Activated CD4-positive, alpha-beta T cell treated with anti-CD3 and anti-CD28 coated beads, Interleukin-2, amount 50 U/mL, for 1 hour (primary cell): ENCODE data around the gene DNM2.
"Not testable (repeated sequence)": the region's sequence is repeated elsewhere in the genome, so short reads cannot be mapped to it uniquely, and the experiment has no call there.

ENCODE experiments used
- DNase-seq: peaks from one replicate; pipeline ENCODE4 v3.0.0-alpha.2; 2020

The DNM2 gene

DNA sequence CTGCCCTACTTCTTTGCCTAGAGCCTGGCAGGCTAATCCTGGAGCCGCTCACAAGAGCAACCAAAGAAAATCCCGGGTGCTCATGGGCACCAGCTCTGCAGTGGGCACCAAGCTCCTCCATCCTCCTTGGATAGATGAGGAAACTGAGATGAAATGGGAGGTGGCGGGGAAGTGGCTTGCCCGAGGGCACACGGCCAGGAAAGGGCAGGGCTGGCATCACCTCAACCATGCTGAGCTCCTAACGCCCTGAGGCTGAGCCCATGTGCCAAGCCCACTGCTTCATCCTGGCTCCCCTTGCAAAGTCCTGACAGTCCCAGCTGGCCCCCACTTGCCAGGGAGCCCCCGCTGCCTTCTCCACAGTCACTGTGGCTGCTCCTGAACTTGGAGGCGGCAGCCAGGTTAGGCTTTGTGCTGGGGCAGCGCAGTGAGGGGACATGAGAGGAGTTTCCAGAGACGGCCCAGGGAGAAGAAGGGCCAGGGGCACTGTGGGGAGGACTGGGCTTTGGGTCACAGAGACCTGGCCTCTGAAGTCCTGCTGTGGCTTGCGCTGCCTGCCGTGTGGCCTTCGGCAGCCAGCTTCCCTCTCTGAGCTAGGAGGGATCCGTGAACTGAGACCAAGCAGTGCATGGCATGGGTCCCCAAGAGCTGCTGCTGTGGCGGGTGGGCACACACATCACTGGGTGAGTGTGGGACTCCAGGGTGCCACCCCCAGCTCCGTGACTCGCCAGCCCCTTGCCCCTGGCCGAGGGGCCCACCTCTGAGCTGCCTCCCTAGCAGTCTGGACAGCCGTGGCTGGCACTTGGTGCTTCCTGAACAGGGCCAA is 100.6 kb downstream of the DNM2 start:
- DNase-seq = no peak

DNA sequence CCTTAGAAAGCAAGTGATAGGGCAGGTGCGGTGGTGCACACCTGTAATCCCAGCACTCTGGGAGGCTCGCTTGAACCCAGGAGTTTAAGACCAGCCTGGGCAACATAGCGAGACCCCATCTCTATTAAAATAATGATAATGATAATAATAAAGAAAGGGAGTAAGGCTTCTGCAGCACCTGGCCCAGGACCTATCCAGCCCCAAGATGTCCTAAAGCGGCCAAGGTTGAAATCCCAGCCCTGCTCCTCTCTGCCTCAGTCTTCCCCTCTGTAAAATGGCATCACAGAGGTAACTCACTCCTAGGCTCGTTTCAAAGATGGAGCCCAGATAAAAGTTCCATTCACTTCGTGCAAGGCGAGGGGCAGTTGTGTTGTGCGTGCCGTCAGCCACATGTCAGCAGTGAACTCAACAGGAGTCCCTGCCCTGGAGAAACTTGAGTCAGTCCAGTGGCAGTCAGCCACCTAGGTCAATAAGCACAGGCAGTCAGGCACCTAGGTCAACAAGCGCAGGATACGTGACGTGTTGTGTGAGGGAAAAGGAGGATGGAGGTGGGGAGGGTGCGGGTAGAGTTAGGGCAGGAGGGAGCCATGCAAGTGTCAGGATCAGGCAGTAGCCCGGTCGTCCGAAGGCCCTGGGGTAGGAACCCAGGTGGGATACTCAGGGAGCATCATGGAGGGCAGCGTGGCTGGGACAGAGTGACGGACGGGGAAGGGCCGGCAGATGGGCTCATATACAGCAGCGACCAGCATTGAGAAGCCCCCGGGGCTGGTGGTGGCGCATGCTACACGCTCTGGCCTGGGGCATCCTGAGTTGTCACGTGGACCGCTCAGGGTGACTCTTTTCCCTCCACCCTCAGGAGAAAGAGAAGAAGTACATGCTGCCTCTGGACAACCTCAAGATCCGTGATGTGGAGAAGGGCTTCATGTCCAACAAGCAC is 101.5 kb downstream of the DNM2 start:
- DNase-seq = no peak

DNA sequence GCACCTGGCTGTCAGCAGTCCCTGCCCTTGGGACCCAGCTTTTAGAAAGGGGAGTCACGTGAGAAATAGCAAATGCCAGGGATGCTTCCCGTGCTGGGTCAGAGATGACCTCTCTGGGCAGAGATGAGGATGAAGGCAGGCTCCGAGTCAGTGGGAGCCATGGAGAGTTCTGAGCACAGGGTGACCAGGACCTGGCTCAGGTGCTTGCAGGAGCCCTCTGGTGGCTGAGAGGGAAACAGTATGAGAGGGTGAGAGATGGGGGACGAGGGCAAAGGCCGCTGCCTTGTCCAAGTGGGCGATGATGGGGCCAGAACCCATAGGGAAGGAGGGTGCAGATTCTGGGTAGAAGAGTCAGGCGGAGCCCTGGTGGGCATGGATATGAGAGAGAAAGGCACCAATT is 102.3 kb downstream of the DNM2 start:
- no peak for DNase-seq

- DNase-seq = no peak
Measured at GRCh38 chr19:10823690-10824089, 105.8 kb downstream of the DNM2 start.

DNA sequence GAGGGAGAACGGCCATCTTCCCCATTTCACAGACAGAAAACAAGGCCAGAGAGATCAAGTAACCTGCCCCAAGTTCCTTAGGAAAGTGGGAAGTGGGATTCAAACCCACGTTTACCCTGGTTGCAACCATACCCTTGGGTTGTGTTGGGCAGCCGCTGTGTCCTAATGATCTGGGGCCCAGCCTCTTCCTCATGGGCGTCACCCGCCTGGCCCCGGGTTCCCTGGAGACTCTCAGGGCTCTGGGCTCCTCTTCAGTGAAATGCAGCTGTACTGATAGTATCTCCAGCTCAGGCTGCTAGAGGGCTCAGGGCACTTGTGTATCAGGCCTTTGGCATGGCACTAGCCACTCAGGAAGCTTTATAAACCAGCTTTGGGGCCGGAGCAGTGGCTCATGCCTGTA is 108.4 kb downstream of the DNM2 start:
- no peak for DNase-seq

GRCh38 chr19:10826846-10827245 is 109.0 kb downstream of the DNM2 start:
- DNase-seq = no peak

DNA sequence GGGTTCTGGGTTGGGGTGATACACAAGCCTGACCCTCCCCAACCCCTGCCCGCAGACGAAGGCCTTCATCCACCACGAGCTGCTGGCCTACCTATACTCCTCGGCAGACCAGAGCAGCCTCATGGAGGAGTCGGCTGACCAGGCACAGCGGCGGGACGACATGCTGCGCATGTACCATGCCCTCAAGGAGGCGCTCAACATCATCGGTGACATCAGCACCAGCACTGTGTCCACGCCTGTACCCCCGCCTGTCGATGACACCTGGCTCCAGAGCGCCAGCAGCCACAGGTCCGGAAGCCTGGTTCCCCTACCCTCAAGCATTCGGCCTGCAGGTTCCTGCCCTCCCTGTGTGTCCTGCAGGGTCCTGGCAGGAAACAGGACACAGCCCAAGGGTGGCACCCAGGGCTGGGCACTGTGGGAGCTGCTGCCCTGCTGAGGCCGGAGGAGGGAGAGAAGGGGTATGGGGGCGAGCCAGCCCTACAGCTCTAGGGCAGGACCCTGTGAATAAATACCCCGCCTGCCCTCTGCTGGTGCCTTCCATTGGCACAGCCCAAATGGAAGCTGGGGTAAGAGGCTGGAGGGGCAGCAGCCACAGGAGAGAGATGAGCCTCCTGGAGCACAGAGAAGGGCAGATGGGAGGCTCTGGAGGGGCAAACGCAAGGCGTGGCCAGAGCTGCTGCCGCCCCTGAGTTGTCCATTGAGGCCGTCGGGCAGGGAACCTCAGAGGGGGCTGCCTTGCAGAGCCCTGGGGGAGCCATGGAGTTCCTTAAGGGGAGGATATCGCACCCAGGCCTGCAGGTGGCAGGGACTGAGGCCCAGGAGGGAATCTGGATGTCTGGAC is 111.3 kb downstream of the DNM2 start:
- no peak for DNase-seq

- DNase-seq = no peak
Measured at GRCh38 chr19:10829967-10830366, 112.1 kb downstream of the DNM2 start.

DNA sequence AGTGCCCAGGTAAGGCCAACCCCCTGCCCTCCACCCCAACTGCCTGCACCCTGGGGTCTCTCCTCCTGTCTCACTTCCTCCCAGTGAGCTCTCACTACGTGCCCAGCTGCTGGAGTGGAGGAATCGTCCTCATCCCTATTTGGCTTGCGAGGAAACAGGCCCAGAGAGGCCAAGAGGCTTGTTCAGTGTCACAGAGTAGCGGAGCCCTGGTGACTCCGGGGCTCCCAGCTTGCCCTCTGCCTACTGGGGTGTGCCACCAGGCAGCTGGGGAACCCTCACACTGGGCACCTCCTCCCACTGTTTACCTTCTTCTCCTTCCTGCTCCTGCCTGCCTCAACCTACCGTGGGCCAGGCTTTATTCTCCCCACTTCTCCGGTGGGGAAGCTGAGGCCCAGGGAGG is 112.5 kb downstream of the DNM2 start:
- no peak for DNase-seq

- DNase-seq = no peak
Measured at GRCh38 chr19:10830931-10831779, 113.3 kb downstream of the DNM2 start.

- DNase-seq = no peak
Measured at GRCh38 chr19:10831987-10832938, 114.4 kb downstream of the DNM2 start.

GRCh38 chr19:10832939-10833296 is 115.0 kb downstream of the DNM2 start:
- no peak for DNase-seq

DNA sequence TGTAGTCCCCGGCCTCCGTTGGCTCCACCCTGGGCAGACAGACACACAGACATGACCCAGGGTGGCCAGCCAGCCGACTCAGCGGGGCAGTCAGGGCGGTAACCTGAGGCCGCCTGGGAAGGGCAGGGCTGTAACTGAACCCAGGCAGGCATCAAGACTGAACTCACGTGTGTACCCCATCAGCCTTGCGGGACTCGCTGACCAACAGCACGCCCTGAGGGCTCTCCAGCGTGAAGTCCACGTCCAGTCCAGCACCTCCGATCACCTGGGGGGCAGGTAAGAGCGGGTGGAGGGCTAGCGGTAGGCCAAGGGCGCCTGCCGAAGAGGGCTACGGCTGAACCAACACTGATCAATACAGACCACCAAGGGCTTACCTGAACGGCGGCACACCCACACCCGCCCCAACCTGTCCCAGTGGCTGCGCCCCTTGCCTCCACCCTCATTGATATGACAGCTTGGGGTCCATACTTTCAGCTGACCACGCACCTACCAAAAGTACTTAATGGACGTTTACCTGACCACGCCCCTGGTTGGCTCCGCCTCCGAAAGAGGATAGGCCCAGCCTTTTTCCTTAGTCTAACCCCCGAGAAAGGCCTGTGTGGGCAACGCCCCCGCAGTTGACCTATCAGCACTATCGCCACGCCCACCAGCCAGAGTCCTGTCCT is 117.3 kb downstream of the DNM2 start:
- no peak for DNase-seq

DNA sequence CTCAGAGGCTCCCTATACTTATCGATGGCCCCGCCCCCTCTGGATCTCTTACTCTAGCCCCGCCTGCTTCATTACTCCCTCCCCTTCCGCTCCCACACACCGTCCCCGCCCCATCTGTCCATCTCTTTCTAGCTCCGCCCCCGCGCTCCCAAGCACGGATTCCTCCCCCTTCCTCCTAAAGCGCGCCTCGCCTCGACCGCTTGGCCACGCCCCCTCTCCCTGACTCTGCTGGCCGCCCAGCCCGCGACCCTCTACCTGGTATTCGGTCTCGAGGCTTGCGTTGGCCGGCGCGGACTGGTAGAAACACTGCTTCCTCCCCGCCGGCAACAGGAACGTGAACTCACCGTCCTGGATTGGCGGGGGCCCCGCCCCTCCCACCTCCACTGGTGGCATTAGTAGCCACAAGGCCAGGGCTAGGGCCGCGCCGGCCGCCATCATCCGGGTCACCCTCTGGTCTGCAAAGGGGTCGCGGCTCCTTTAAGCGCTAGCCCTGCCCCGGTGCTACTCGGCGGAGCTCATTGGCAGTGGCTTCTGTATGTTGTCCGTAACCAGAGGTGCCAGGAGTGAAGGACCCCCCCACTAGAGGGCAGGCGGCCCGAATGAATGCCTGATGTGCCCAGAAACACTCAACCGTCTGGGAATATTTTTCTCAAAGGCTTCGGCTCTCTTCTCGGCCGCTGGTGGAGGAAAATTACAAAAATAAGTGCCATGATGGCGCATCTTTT is 118.0 kb downstream of the DNM2 start, which contains the start of gene TMED1:
Gene TMED1 (minus strand): TSS at position 459 of the 725 bp plus-strand sequence. CDS start 21 bp downstream, at position 438.
- peak; percentile 97 for DNase-seq

DNA sequence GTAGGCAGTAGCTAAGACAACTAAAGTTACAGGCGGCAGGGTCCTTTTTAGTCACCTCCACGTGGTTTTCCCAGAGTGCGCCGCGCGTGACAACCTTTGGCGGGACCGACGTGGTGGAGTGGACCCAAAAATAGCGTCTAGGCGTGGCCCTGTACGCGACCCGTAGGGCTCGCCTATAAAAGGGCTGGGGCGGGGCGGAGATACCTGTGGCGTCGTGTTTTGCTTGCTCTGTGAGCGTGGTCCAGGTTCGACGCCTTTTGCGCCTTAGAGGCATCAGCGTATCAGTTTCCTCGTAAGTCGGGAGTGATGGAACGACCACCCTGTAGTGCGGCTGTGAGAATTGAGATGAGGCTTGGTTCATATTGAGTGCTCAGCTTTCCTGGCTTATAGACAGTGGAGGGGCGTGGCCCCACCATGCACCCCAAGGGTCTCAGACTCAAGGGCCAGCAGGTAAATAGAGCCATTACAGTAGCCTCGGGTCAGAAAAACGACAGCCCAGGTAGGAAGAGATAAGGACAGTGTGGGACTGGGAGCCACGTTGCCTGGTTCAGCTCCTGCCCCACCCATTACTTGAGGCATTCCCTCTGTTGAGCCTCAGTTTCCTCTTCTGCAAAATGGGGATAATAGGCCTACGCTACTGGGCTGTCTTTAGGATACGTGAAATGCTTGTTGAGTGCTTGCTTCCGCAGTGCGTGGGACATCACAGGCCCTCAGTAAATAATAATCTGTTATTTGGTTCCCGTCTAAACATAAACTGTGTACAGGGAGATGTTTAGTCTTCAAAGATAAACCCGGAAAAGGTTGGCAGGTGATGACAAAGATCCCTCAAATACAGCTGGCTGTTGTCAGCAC is 118.8 kb downstream of the DNM2 start:
- peak; percentile 75 for DNase-seq

DNA sequence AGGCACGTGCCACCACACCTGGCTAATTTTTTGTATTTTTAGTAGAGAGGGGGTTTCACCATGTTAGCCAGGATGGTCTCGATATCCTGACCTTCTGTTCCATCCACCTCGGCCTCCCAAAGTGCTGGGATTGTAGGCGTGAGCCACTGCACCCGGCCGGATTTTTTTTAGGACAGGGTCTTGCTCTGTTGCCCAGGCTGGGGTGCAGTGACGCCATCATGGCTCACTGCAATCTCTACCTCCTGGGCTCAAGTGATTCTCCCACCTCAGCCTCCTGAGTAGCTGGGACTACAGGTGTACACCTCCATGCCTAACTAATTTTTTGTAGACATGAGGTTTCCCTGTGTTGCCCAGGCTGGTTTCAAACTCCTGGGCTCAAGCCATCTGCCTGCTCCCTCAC is 119.8 kb downstream of the DNM2 start:
- not testable (repeated sequence) for DNase-seq

- DNase-seq = no peak
Measured at GRCh38 chr19:10838377-10838776, 120.5 kb downstream of the DNM2 start.
